A375 (cell line): ENCODE measurements around the gene TPD52L3. TPM values are rescaled to one million over a fixed set of nuclear protein-coding genes. Genes with fewer than 3 reads are reported as not detected.

Source experiments
- total RNA-seq: library from RNA; depleted of rRNA; stranded (reverse); fragments of >200 nt; shearing (Covaris generic); gene quantifications from 2 replicates; pipeline ENCODE4 v1.2.3, GENCODE V29; 2014; rRNA removed

The TPD52L3 gene
- not detected in 2 replicates for total RNA-seq

DNA sequence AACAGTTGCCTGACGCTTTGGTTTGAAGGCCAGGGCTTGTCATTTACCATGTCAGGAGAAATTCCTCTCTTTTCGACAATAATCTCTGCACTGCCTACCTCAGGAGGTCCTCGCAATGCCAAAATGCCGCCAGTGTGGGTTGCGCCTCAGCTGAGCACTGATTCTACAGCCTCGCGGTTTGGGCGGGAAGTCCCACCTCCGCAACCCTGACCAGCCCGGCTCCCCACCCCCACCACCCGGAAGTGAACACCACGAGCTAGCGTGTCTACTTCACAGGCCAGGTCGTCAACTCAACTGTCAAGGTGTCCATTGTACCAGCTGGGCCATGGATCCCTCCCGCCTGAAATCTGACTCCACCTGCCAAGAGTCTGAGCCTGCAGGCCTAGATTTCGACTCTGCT is at the start of gene TPD52L3:
TPD52L3 (plus strand) TSS at position 273 of the 400 bp plus-strand sequence. CDS start 221 bp downstream, outside the sequence.

Other genes with a start within 250 kb of the TPD52L3 start
- gene IL33, start 112.6 kb upstream of the TPD52L3 start, total RNA-seq = not detected in 2 replicates
- gene UHRF2, start 84.8 kb downstream of the TPD52L3 start, total RNA-seq = 53.2 and 61.0 TPM in 2 replicates